Hematopoietic multipotent progenitor cell (in vitro differentiated cells): ENCODE data around the gene MCM8. TPM values are rescaled to one million over a fixed set of nuclear protein-coding genes. Genes with fewer than 3 reads are reported as not detected.

Source experiments
- DNase-seq, 3 donors: peaks; one replicate each; pipeline ENCODE4 v3.0.0-alpha.2; 2011 to 2015; ENCODE audit warnings: low read depth in 2 of 3, low spot score in 2 of 3
- total RNA-seq: library from RNA; depleted of rRNA; stranded (reverse); fragments of >200 nt; gene quantifications from one replicate; pipeline ENCODE4 v1.2.3, GENCODE V29; 2012

MCM8 gene
- 2.7 TPM for total RNA-seq

DNA sequence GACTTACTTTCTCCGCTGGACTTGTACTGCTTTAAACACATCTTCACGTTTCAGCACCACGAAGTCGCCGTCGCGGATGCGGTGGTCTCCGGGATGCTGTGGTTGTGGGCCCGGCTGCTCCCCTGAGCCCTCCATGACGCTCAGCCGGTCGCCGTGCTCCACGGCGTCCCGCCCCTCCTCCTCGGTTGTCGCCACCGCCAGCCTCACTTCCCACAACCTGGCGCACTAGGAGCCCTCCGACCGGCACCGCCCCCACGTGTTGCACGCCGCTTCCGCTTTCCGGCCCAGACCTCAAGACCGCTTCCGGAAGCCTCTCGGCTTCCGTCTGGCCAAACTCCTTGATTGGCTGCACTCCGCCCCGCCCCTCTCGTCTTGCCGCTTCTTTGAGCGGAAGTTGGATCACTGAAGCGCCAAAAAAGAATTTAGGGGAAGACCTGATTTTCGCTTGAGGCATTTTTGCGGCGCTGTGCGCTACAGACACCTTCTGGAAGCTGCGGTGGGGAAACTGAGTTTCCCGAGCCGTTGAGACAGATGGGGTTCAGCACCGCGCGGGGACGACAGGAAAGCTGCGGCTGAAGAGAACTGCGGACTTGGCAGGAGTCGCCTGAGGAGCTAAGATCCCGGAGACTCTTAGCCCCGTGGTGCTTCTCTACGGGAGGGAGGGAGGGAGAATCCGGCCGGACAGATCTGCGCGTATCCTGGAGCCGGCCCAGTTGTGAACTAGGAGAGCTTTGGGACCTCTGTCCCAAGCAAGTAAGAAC is at the start of gene MCM8, which contains the start of gene TRMT6:
Gene MCM8, plus strand, starts transcription at position 382 of the 761 bp plus-strand sequence. CDS start 1,364 bp downstream, outside the sequence.
Gene TRMT6, minus strand, starts transcription at position 263 of the 761 bp plus-strand sequence. Its CDS starts 128 bp downstream, at position 135.
- peak; percentile 92 to 99 (median 97) for DNase-seq

DNA sequence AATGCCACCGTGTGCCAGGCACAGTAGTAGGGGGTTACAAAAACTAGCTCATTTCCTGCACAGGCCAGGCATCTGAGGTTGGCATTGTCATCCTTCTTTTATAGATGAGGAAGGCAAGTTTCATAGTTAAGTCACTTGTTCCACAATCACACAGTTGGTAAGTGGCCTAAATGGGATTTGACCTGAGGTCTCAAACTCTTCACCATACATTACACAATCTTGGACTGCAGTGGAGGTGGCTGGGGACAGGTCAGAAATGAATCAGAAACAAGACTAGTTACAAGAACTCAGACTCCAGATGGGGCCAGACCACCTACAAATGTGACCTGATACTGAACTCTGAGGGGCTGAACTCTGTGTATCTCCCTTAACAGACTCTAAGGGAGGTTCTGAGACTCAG is 49.5 kb upstream of the MCM8 start:
- no peak for DNase-seq

DNA sequence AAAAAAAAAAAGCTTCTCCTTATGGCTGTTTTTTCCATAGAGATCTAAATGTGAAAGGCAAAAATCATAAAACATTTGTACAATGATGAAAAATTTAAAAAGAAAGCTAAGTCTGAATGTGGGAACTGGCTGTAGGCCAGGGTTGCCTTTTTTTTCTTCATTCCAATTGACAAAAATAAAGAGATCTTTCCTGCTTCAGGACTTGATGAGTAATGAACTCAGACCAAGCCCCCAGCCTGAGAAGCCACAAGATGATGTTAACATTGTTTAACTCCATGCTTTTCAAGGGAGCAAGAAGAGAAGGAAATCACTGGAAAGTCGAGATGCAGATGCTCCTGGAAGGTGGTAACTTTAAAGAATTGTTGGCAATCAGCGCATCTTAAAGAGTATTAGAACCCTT is 41.5 kb upstream of the MCM8 start:
- no peak for DNase-seq

DNA sequence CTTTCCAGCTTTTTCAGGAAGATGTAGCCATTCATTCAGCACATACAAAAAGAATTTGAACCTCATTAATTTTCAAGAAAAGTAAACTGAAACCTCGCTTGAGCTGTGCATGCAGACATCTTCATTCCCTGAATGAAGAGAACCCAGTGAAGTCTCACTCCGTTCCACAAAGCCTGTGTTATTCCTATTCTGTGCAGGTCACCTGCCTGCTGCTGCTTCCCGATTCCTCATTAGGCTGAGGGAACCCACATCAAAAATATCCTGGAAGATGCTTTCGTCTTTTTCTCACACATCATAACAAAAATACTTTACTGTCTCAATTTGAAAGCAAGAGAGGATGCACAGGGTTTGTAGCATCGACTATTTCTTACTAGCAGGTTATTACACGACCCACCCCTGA is 40.3 kb upstream of the MCM8 start:
- no peak for DNase-seq

DNA sequence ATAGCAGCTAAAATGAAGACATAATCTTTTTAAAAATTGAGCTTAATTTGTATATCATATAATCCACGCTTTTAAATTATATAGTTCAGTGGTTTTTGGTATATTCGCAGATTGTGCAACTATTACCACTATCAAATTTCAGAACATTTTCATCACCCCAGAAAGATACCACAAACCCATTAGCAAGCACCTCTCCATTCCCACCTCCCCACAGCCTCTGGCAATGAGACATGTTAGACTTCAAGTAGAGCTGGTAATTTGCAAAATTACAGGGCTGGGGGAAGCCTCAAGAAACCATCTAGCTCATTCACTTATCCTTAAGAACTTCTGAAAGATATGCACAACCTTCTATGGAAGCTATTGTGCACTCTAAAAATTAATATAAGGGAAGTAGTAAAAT is 37.3 kb upstream of the MCM8 start:
- no peak for DNase-seq

DNA sequence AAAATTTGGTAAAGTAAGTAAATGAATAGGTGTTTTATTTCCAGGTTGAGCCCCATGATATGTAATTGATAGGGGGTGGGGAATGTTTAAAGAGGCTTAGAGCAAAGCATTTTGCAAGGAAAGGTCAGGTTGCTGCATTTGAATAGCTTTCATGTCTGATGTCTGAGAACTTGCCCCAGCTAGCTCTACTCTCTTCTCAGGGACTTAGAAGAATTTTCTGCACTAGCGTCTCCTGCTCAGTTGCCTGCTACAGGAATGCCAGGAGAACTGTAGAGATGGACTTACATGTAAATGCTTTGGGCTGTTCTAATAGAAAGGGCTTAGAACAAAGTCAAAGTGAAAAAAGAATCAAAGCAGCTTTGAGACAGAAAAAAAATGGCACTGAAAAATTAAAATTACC is 35.6 kb upstream of the MCM8 start:
- no peak for DNase-seq

DNA sequence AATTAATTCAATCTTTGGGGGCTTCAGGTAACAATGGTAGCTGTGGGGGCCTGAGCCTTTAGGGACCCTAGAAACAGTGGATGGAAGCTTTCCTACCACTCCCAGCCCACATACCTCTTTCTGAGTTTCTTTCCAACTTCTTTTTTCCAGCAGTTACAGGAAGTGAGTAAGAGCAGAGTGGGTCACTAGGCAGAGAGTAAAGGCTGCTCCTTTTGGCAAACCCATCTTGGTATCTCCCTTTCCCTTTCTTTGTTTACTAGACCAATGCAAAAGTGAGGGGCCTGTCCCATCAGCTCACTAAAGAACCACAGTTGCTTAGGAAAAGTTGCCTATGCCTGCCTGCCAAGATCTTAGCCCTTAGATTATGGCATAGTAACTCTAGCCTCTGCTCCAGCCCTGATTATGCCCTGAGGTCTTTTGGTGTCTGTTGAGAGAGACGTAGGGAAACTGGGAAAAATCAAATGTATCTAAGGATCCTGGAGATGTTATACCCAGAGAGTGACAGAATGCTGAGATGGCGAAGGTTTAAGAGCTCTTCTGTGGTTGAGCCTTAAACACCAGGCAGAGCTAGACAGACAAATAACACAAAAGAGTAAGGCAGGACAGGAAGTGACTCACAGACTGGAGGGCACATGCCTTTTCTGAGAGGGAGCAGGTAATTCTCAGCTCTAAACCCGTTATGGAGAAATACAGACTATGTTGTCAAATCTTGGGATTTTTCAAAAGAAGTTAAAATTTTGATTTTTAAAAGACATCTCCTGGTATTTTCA is 31.4 kb upstream of the MCM8 start:
- peak in 2 of 3 donors; percentile 18 to 21 for DNase-seq

DNA sequence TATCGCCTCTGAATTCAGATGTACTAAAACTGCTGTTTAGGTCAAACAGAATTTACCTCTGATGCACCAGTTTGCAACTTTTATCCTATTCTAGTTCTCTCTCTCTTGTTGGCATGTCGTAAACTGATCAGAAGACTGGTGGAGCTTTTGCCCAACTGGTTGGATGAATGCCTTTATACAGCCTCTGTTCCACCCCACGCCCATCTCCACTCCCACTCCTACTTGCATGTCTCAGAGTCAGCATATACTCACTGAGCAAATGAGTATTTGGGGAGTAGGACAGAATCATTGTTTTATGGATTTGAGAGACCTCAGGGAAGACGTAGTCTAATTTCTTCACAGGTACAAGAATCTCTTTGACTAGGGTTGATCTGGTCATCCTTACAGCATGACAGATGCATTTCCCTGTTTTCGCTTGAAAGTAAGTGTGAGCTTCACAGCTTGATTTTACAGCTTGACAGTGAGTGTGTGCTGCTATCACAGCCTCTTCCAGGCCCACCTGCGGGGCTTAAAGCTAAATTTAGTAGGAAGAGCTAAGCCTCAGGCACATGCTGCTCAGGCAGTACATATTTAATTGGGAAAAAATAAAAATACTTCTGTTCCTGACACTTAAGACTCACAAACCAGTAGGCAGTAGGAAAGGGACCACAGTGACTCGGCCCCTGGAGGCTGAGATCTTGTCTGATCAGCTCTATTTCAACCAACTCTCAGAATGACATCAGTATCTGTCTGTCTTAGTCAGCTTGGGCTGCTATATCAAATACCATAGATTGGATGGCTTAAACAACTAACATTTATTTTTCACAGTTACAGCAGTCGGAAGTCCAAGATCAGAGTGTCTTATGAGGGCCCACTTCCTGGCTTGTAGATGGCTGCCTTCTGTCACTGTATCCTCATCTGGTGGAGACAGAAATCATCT is 30.6 kb upstream of the MCM8 start:
- no peak for DNase-seq

DNA sequence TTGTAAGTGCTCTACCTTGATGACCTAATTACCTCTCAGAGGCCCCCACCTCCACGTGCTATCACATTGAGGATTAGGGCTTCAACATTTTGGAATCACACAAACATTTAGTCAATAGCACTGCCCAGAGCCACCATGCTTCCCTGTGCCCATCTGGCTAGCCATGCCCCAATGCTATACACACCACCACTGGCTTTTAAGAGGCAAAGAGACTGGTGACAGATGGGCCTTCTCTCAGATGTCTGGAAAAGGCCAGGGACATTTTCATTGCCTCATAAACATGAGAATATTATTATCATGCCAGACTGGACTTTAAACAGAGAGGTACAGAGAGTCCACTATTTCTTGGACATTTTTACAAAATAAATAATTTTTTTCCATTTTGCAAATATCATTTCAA is 29.9 kb upstream of the MCM8 start:
- no peak for DNase-seq

DNA sequence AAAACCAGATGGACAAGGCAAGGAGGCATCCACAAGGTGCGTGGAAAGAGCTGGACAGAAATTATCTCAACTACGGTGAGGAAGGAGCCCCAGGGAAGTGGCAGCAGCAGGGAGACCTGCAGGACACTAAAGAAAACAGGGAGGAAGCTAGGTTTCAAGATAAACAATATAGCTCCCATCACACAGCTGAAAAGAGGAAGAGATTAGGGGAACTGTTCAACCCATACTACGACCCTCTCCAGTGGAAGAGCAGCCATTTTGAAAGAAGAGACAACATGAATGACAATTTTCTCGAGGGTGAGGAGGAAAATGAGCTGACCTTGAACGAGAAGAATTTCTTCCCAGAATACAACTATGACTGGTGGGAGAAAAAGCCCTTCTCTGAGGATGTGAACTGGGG is 27.0 kb upstream of the MCM8 start:
- DNase-seq: no peak

DNA sequence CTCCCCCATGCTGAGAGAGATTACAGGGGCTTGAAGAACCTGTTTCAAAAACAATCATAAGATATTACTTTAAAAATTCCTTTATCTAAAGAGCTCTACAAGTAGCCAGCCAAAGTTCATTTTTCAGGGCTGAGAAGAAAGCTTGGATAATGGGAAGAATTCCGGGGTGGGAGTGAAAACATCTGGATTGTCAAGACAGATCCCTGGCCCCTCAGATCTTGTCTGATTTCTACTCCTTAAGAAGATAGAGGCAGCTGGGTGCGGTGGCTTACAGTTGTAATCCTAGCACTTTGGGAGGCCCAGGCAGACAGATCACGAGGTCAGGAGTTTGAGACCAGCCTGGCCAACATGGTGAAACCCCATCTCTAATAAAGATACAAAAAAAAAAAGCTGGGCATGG is 24.9 kb upstream of the MCM8 start:
- DNase-seq: no peak

DNA sequence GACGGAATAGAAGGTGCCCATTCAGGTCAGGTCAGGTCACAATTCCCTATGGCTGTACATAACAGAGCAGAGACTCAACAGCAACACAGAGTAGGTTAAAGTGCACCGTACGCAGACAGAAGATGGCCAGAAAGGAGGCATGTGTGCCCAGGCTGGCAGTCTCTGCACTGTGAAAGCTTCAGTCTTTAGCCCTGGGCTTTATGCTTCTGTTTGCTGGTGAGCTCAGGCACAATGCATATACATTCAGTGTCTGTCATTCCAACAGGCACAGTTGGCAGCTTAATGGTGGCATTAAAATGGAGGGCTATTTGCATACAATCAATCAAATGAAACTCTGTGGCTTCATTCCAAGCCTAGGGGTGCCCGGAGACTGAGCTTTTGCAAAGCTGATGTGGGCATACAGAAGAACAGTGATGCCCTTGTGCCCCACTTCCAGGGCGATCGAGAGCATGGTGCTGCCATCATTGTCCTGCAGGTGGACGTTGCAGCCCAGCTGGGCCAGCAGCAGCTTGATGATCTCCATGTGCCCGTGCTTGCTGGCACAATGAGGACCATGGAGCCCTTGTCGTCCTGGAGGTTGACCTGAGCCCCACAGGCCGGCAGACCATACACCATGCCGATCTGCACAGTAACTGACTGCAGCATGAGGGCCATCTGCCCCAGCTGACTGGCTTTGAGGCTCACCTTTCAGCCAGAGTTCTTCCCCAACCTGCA is 22.5 kb upstream of the MCM8 start:
- no peak for DNase-seq

DNA sequence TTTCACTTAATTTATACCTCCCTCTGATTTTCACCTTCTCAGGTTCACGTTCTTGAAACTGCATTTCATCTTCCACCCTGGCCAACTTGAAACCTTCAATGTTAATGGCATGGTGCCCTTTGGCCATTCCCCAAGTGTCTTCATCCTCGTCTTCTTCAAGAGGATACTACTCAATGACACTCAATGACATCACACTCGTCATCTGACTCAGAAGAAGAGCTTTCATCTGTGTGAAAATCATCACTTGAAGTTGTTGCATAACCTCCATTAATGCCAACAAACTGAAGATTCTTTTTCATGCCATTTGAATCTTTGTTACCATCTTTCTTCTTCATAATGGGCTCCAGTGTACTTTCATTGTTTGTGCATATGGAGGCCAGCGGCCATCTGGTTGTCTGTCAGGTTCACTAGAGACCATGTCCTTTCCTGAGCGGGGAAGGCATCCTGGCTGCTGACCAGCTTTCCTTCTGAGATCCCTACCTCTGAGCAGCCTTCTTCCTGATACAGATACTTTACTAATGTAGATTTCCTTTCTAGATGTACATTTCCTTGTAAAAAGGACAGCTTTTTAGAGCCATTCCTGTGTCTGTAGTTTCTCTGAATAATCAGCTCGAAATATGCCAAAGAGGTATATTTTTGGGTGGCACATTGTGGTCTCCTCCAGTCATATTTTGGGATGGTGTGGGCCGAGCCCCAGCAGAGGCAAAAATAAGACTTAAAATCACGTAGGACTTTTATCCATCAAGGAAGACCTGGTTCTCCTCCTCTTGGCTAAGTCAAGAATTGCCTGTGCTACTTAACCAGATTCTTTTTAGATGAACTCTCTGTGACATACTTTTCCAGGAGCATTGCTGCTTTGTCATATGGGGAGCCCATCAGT is 21.4 kb upstream of the MCM8 start:
- DNase-seq: no peak

DNA sequence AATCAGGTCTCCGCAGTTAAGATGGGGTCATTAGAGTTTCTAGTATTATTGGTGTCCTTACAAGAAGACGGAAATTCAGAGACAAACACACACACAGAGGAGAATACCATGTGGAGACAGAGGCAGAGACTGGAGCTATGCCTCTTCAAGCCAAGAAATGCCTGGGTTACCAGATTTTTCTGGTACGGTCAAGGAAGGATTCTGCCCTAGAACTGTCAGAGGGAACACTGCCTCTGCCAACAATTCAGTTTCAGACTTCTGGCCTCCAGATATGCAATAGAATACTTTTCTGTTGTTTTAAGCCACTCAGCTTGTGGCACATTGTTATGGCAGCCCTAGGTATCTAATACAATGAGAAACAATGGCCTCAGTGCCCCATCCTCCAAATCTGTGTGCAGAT is 19.0 kb upstream of the MCM8 start:
- DNase-seq: no peak

DNA sequence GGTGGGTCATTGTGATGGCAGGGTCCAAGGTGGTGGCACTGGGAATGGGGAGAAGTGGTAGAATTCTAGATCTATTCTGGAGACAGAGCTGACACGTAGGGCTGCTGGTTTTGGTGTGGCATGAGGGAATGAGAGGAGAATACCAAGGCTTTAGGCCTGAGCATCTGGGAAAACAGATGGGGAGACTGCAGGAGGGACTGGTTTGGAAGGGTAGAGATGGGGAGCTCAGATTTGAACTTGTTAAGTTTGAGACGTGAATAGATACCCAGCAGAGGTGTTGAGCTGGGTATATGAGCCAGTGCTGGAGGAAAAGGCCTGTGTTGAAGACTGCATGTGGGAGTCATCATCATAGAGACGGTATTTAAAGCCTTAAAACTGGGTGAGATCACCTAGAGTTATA is 17.7 kb upstream of the MCM8 start:
- no peak for DNase-seq

DNA sequence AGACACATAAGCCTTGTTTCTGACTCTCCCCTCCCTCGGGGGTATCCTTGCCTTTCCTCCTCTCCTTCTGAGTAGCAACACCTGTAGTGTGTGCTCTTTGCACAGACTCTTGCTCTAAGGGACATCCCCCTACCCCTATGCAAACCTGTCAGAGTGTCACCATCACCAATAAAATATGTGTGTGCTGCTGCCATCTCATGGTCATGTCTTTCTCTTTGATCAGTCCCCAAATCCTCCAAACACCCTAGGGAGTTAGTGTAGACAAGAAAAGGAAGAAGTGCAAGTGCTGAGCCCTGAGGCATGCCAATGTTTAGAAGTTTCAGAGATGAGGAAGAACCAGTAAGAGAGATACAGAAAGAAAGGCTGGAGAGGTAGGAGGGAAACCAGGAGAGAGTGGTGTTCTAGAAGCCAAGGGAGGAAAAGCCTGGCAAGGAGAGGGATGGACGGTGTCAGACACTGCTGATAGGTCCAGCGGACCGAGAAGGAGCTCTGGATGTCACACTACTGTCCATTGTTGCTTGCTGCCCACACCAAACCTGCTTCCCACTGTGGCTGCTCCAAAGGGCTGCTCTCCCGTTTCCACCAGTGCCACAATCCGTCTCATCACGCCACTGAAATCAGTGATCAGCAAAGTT is 16.5 kb upstream of the MCM8 start:
- DNase-seq: peak in 2 of 3 donors; percentile 14 to 50

DNA sequence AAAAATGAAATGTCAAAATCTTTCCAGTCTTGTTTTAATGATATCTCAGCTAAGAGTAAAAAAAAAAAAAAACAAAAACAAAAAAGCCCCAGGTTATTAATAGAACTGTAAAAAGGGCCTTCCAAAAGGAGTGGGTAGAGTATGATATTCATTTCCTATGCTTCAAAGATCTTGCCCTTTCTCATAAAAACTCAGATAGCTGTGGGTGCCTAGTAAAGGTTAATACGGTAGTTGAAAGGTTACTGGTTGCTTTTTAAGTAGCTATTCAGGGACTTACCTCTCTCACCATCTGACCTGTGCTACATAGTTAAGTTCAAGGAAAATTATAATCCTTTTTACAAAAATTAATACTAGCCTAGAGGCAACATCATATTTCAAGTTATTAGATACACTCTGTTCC is 15.1 kb upstream of the MCM8 start:
- no peak for DNase-seq

DNA sequence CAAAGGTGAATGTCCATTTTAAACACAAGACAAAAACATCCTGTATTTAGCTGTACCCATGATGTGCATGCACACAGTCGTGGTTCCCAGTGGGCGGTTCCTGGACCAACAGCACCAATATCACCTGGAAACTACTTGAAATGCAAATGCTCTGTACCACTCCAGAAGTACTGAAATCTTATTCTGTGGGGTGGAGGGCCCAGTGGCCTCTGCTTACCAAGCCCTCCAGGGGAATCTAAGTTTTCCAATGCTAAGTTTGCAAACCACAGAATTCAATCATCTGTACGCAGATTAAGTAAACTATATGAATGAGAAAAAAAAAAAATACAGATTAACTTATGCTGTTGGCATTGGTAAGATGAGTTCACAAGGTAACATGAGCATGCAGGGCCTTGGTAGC is 14.2 kb upstream of the MCM8 start:
- DNase-seq: no peak

DNA sequence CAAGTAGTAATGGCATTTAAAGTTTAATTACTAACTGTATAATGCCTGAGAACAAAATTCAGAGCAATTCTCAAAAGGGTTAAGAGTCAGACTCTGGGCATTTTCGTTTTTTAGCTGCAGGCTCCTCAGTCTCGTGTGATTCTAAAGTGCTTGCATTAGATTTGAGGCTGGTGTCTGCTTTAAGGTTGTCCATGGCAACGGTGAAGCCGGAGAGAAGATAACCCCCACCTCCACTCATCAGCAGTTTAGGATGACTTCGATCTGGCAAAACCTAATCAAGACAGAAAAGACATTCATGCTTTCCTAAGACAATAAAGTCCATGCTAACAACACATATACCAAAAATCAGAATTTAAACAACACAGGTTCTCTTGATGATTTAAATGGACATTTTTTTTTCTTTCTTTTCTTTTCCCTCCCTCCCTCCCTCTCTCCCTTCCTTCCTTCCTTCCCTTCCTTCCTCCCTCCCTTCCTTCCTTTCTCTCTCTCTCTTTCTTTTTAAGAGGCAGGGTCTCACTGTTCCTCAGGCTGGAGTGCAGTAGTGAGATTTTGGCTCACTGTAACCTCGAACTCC is 11.9 kb upstream of the MCM8 start:
- DNase-seq: no peak
